ENCODE measurements around the gene KDM5B.

KDM5B gene

GRCh38 chr1:202850593-202851362, 42.6 kb upstream of the KDM5B start:
- Histone ChIP-seq H3K27me3 (ENCODE audit: insufficient read depth, low read depth, severe bottlenecking) (no peaks in the 10 kb centered on the region), H3K27ac (peak overlapping the region; percentile 5), H3K9me3 (ENCODE audit: severe bottlenecking) (peaks cover 2% of the 10 kb centered on the region), H3K4me3 (ENCODE audit: low read depth, low read length) (no peak overlapping the region), H3K36me3 (peaks cover 32% of the 10 kb centered on the region)
- peak; percentile 46 for DNase-seq
- TF ChIP-seq, protein P1, sequence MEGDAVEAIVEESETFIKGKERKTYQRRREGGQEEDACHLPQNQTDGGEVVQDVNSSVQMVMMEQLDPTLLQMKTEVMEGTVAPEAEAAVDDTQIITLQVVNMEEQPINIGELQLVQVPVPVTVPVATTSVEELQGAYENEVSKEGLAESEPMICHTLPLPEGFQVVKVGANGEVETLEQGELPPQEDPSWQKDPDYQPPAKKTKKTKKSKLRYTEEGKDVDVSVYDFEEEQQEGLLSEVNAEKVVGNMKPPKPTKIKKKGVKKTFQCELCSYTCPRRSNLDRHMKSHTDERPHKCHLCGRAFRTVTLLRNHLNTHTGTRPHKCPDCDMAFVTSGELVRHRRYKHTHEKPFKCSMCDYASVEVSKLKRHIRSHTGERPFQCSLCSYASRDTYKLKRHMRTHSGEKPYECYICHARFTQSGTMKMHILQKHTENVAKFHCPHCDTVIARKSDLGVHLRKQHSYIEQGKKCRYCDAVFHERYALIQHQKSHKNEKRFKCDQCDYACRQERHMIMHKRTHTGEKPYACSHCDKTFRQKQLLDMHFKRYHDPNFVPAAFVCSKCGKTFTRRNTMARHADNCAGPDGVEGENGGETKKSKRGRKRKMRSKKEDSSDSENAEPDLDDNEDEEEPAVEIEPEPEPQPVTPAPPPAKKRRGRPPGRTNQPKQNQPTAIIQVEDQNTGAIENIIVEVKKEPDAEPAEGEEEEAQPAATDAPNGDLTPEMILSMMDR (IDR thresholded peaks at IDR 0.05; ENCODE audit: low read depth, low read length) = no peak

DNA sequence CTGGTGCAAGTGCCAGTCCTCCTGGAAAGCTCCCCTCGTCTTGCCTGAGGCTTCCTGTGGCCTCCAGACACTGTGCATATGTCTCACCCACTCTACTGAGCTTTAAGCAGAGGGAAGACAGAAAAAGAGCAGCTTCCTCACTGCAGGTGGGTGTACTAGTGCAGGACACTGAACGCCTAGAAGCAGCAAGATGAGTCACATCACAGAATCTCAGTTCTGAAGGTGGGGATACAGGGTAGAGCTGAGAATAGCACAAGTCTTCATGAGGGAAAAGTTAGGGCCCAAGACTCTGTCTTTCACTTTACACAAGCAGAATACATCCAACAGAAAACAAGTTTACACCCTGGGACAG, 39.9 kb upstream of the KDM5B start:
- TF ChIP-seq, protein P1 (IDR thresholded peaks at IDR 0.05; ENCODE audit: low read depth, low read length) = no peak
- Histone ChIP-seq H3K9me3 (ENCODE audit: severe bottlenecking) (peaks cover 2% of the 10 kb centered on the region), H3K36me3 (peaks cover 22% of the 10 kb centered on the region), H3K27ac (no peak overlapping the region), H3K4me3 (ENCODE audit: low read depth, low read length) (no peak overlapping the region), H3K27me3 (ENCODE audit: insufficient read depth, low read depth, severe bottlenecking) (no peaks in the 10 kb centered on the region)
- no peak for DNase-seq

GRCh38 chr1:202844935-202845334, 36.7 kb upstream of the KDM5B start:
- peaks cover 4% of the 10 kb centered on the region; the same call in 1 of the 2 replicates for H3K36me3 ChIP-seq
- H3K27ac ChIP-seq = no peak overlapping the region
- no peaks in the 10 kb centered on the region for H3K27me3 ChIP-seq (ENCODE audit: insufficient read depth, low read depth, severe bottlenecking)
- no peak overlapping the region for H3K4me3 ChIP-seq (ENCODE audit: low read depth, low read length)
- no peak for DNase-seq
- TF ChIP-seq, protein P1 (IDR thresholded peaks at IDR 0.05; ENCODE audit: low read depth, low read length) = no peak
- H3K9me3 ChIP-seq (ENCODE audit: severe bottlenecking) = peaks cover 2% of the 10 kb centered on the region

DNA sequence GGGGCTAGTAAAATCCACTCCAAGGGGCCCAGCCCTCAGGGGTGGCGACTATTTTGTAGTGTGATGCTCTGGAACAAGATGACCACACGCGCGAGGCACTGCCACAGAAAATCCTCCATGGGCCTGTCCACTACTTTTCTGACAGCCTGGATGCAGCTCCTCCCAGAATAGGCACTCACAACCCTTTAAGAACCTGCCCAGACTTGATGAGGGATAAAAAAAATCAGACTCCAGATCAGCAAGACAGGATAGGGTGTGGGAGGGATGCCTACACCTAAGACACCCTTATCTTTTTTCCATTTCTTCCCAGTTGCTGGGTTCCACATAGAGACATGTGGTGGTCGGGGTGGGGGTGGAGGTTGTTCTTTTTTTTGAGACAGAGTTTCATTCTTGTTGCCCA, 36.0 kb upstream of the KDM5B start:
- Histone ChIP-seq H3K4me3 (ENCODE audit: low read depth, low read length) (no peak overlapping the region), H3K27ac (no peak overlapping the region), H3K27me3 (ENCODE audit: insufficient read depth, low read depth, severe bottlenecking) (no peaks in the 10 kb centered on the region), H3K36me3 (peaks cover 3% of the 10 kb centered on the region; the same call in 1 of the 2 replicates), H3K9me3 (ENCODE audit: severe bottlenecking) (peaks cover 2% of the 10 kb centered on the region)
- TF ChIP-seq, protein P1 (IDR thresholded peaks at IDR 0.05; ENCODE audit: low read depth, low read length) = no peak
- DNase-seq = no peak

DNA sequence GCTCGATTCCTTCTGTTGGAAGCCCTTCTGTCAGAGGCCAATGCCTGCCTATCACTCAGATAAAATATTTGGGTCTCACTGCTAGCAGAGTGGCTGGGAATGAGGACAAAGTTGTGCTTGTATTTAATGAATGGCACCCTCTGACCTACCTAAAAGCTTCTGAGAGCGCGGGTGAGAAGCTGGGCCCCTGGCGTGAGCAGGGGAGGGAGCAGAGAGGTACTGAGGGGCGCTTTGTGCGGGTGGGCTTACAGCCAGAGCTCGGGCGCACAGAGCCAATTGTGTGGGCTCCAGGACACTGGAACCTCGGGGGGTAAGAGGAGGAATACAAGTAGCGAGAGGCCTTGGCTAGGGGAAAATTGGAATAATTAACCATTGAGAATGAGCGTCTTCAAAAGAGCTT, 34.9 kb upstream of the KDM5B start:
- no peak for DNase-seq
- Histone ChIP-seq H3K27ac (no peak overlapping the region), H3K9me3 (ENCODE audit: severe bottlenecking) (peaks cover 2% of the 10 kb centered on the region), H3K4me3 (ENCODE audit: low read depth, low read length) (no peak overlapping the region), H3K27me3 (ENCODE audit: insufficient read depth, low read depth, severe bottlenecking) (no peaks in the 10 kb centered on the region), H3K36me3 (no peaks in the 10 kb centered on the region)
- TF ChIP-seq, protein P1 (IDR thresholded peaks at IDR 0.05; ENCODE audit: low read depth, low read length) = no peak
